Prostate gland (tissue), 2 donors: ENCODE results near the gene SLC7A6OS. TPM values are rescaled to one million over a fixed set of nuclear protein-coding genes. Genes with fewer than 3 reads are reported as not detected.

Experiments used
- DNase-seq: peaks from one replicate; pipeline ENCODE4 v3.0.0-alpha.2; 2019; ENCODE audit warnings: low spot score
- H3K27ac ChIP-seq, 2 donors: fragments of 200-600 bp; sonication (generic); 2 replicates each; pipeline ENCODE4 v1.5.1; 2017 to 2019
- H3K27me3 ChIP-seq: fragments of 200-600 bp; sonication (generic); replicated peaks from 2 replicates; pipeline ENCODE4 v1.5.1; 2019; ENCODE audit not compliant: insufficient read depth
- H3K36me3 ChIP-seq, 2 donors: fragments of 200-600 bp; sonication (generic); 1 replicate in 1 of 2; 2 replicates in 1 of 2; pipeline versions ENCODE4 v1.5.1 to v1.8.1; 2017 to 2019
- H3K4me1 ChIP-seq: fragments of 200-600 bp; sonication (generic); replicated peaks from 2 replicates; pipeline ENCODE4 v1.5.1; 2019
- H3K4me3 ChIP-seq, 2 donors: fragments of 200-600 bp; sonication (generic); 2 replicates each; pipeline ENCODE4 v1.5.1; 2017 to 2019
- H3K9me3 ChIP-seq: fragments of 200-600 bp; sonication (generic); 2 replicates; pipeline ENCODE4 v1.5.1; 2017
- CTCF ChIP-seq, 4 experiments: fragments of 200-600 bp in 2 of 4; fragments of 450-650 bp in 2 of 4; sonication (generic) in 2 of 4; IDR thresholded peaks; 1 replicate in 3 of 4; 2 replicates in 1 of 4; pipeline ENCODE4 v1.5.1; 2016 to 2019; ENCODE audit warnings: antibody characterized with exemption in 4 of 4, mild to moderate bottlenecking in 2 of 4, moderate library complexity in 2 of 4
- POLR2A ChIP-seq: fragments of 450-650 bp; IDR thresholded peaks from one replicate; pipeline ENCODE4 v1.6.1; 2016; ENCODE audit warnings: antibody characterized with exemption, mild to moderate bottlenecking
- POLR2AphosphoS5 ChIP-seq: sonication (generic); formaldehyde crosslinking; IDR thresholded peaks from one replicate; pipeline ENCODE4 v1.6.1; 2017; ENCODE audit warnings: antibody characterized with exemption
- WGBS: methylation state at CpG from one replicate; pipeline ENCODE4 v1.1.5; 2018; 5-methylcytosine and 5-hydroxymethylcytosine counted together
- intact Hi-C: fragments of 100-400 bp; cut with DNase I; formaldehyde crosslinking; loops from one replicate; pipeline ENCODE4 v1.14.2; 2022
- total RNA-seq, 2 donors: library from RNA; depleted of rRNA; stranded (reverse); fragments of >200 nt; gene quantifications; one replicate each; pipeline ENCODE4 v1.1.0, GENCODE V29; 2016

The SLC7A6OS gene
- total RNA-seq, 2 donors from 2014 or later = 10.0 to 23.6 TPM

- intact Hi-C loops = no loop called here
- H3K36me3 ChIP-seq = no peaks in the 10 kb centered on the region
- peak overlapping the region; percentile 32 to 44 for H3K27ac ChIP-seq
- no peak overlapping the region for H3K4me3 ChIP-seq
- no peaks in the 10 kb centered on the region for H3K27me3 ChIP-seq
- no peaks in the 10 kb centered on the region for H3K4me1 ChIP-seq
- no peak for DNase-seq
- H3K9me3 ChIP-seq = no peaks in the 10 kb centered on the region
- 70% methylated on average over 9 of the region's 9 CpGs for WGBS
- TF ChIP-seq POLR2A (no peak), POLR2AphosphoS5 (peak; percentile 5), CTCF (IDR thresholded peaks at IDR 0.05) (no peak)
Observed at GRCh38 chr16:68283801-68284598, 26.7 kb downstream of the SLC7A6OS start.

GRCh38 chr16:68283346-68283745 is 27.4 kb downstream of the SLC7A6OS start:
- intact Hi-C loops = no loop called here
- H3K9me3 ChIP-seq = no peaks in the 10 kb centered on the region
- H3K4me1 ChIP-seq = no peaks in the 10 kb centered on the region
- 61% methylated on average over 5 of the region's 5 CpGs for WGBS
- H3K27me3 ChIP-seq = no peaks in the 10 kb centered on the region
- peak overlapping the region; percentile 32 to 44 for H3K27ac ChIP-seq
- TF ChIP-seq POLR2A = no peak
- TF ChIP-seq POLR2AphosphoS5 = no peak
- TF ChIP-seq CTCF (IDR thresholded peaks at IDR 0.05) = no peak
- DNase-seq = no peak
- no peak overlapping the region for H3K4me3 ChIP-seq
- H3K36me3 ChIP-seq = no peaks in the 10 kb centered on the region

- WGBS = 79% methylated on average over 4 of the region's 4 CpGs
- no peaks in the 10 kb centered on the region for H3K36me3 ChIP-seq
- intact Hi-C loops = no loop called here
Observed at GRCh38 chr16:68282064-68282452, 28.7 kb downstream of the SLC7A6OS start.

GRCh38 chr16:68281368-68282063 is 29.2 kb downstream of the SLC7A6OS start:
- H3K27ac ChIP-seq = no peak overlapping the region
- no peaks in the 10 kb centered on the region for H3K27me3 ChIP-seq
- H3K4me3 ChIP-seq = no peak overlapping the region
- intact Hi-C loops = no loop called here
- TF ChIP-seq POLR2A = no peak
- TF ChIP-seq CTCF (IDR thresholded peaks at IDR 0.05) = no peak
- no peak for TF ChIP-seq POLR2AphosphoS5
- no peaks in the 10 kb centered on the region for H3K36me3 ChIP-seq
- DNase-seq = no peak
- no peaks in the 10 kb centered on the region for H3K4me1 ChIP-seq
- WGBS = 86% methylated on average over 4 of the region's 4 CpGs
- H3K9me3 ChIP-seq = no peaks in the 10 kb centered on the region

More at GRCh38 chr16:68282064-68282452, 28.7 kb downstream of the SLC7A6OS start:
- no peaks in the 10 kb centered on the region for H3K27me3 ChIP-seq
- H3K4me1 ChIP-seq = no peaks in the 10 kb centered on the region
- no peaks in the 10 kb centered on the region for H3K9me3 ChIP-seq
- H3K4me3 ChIP-seq = no peak overlapping the region
- no peak overlapping the region for H3K27ac ChIP-seq
- no peak for DNase-seq
- TF ChIP-seq CTCF (IDR thresholded peaks at IDR 0.05) (no peak), POLR2AphosphoS5 (no peak), POLR2A (no peak)
